HCT116 (cell line): ENCODE data around the gene PVALEF.

ENCODE experiments used
- CEBPB ChIP-seq: IDR thresholded peaks from 2 replicates; pipeline ENCODE4 v1.6.1; 2012; ENCODE audit warnings: low read depth
- CTCF ChIP-seq, 3 experiments: fragments of 200-600 bp in 1 of 3; sonication (generic) in 1 of 3; IDR thresholded peaks in 2 of 3; conservative IDR thresholded peaks in 1 of 3; 2 replicates each; pipeline ENCODE4 v1.5.1; 2012 to 2017; ENCODE audit warnings: low read depth in 2 of 3, low read length in 2 of 3, antibody characterized with exemption in 1 of 3, borderline replicate concordance in 1 of 3, control low read depth in 1 of 3, mild to moderate bottlenecking in 1 of 3, mixed read lengths in 1 of 3, mixed run types in 1 of 3, moderate library complexity in 1 of 3; ENCODE audit not compliant: insufficient read depth in 1 of 3
- EGR1 ChIP-seq: IDR thresholded peaks from 2 replicates; pipeline ENCODE4 v1.6.1; 2012; ENCODE audit warnings: low read depth
- EZH2 ChIP-seq: fragments of 200-600 bp; sonication (generic); IDR thresholded peaks from 2 replicates; pipeline ENCODE4 v1.6.1; 2017; ENCODE audit warnings: antibody characterized with exemption, mixed run types
- POLR2A ChIP-seq: IDR thresholded peaks from 2 replicates; pipeline ENCODE4 v1.7.0; 2011; ENCODE audit warnings: borderline replicate concordance; ENCODE audit not compliant: insufficient read depth, insufficient read length; ENCODE audit errors: extremely low read depth

GRCh38 chr17:81190591-81190990, 25.3 kb downstream of the PVALEF start:
- TF ChIP-seq CTCF (IDR thresholded peaks at IDR 0.05 in 2 of 3, conservative IDR thresholded peaks at IDR 0.05 in 1 of 3; ENCODE audit: borderline replicate concordance in 1 of 3, insufficient read depth in 1 of 3, low read depth in 2 of 3, low read length in 2 of 3) (no peak), CEBPB (no peak), EZH2 (no peak), POLR2A (no peak), EGR1 (no peak)
